Chondrocyte (in vitro differentiated cells): ENCODE data around the gene REEP6. TPM values are rescaled to one million over a fixed set of nuclear protein-coding genes. Genes with fewer than 3 reads are reported as not detected.

Experiments
- DNase-seq: peaks from one replicate; pipeline ENCODE4 v3.0.0; 2021; ENCODE audit warnings: mixed read lengths, low spot score
- H3K27ac Mint-ChIP-seq: one replicate; pipeline ENCODE4 v1.8.0; 2021; ENCODE audit warnings: mild to moderate bottlenecking, moderate library complexity, mixed read lengths; ENCODE audit not compliant: unreplicated experiment
- H3K27me3 Mint-ChIP-seq: 2 replicates; pipeline ENCODE4 v1.8.0; 2021; ENCODE audit warnings: low read depth, mixed read lengths
- H3K36me3 Mint-ChIP-seq: 2 replicates; pipeline ENCODE4 v1.8.0; 2021; ENCODE audit warnings: low read depth, mixed read lengths
- H3K4me1 Mint-ChIP-seq: 2 replicates; pipeline ENCODE4 v1.8.0; 2021; ENCODE audit warnings: low read depth, mild to moderate bottlenecking, mixed read lengths
- H3K4me3 Mint-ChIP-seq: one replicate; pipeline ENCODE4 v1.8.0; 2021; ENCODE audit warnings: mild to moderate bottlenecking, moderate library complexity, mixed read lengths; ENCODE audit not compliant: unreplicated experiment
- H3K9me3 Mint-ChIP-seq: 2 replicates; pipeline ENCODE4 v1.8.0; 2021; ENCODE audit warnings: low read depth, mixed read lengths
- CTCF ChIP-seq: fragments of 200-600 bp; sonication (generic); IDR thresholded peaks from 2 replicates; pipeline ENCODE4 v1.5.0; 2021; ENCODE audit warnings: antibody characterized with exemption, mild to moderate bottlenecking, moderate library complexity
- long read RNA-seq: library from polyadenylated mRNA; stranded (forward); transcript quantifications from one replicate; pipeline ENCODE4 v2.0.0, GENCODE V29; 2021
- total RNA-seq: library from RNA; stranded (reverse); gene quantifications from 3 replicates; pipeline ENCODE4 v1.2.1, GENCODE V29; 2021

REEP6 gene
- total RNA-seq: 2.7 to 3.9 TPM (median 2.8 TPM) in 3 replicates
- long read RNA-seq, transcript REEP6-201 (5 exons, 1,794 nt): major isoform, 5 of 5 reads
- long read RNA-seq, partial matches to known transcripts: 0 of 5 reads
- long read RNA-seq, other reads (novel, unspliced or antisense): 0 of 5 reads

GRCh38 chr19:1491114-1491848, at the start of gene REEP6:
TSS of gene REEP6 (plus strand) at chr19:1491181. CDS start at chr19:1491270, 89 bp downstream.
- no peaks in the 10 kb centered on the region for H3K36me3 Mint-ChIP-seq
- DNase-seq: no peak
- peak within 1 kb of the TSS; percentile 86 for H3K4me3 Mint-ChIP-seq
- H3K4me1 Mint-ChIP-seq: no peaks in the 10 kb centered on the region
- H3K9me3 Mint-ChIP-seq: no peaks in the 10 kb centered on the region
- peak; percentile 32 for TF ChIP-seq CTCF
- H3K27ac Mint-ChIP-seq: peak within 1 kb of the TSS; percentile 86
- peaks cover 4% of the 10 kb centered on the region for H3K27me3 Mint-ChIP-seq

GRCh38 chr19:1441677-1442438, 49.1 kb upstream of the REEP6 start:
- Mint-ChIP-seq H3K9me3 (no peaks in the 10 kb centered on the region), H3K4me3 (no peak overlapping the region), H3K36me3 (peaks cover 13% of the 10 kb centered on the region), H3K27ac (no peak overlapping the region), H3K4me1 (peaks cover 38% of the 10 kb centered on the region), H3K27me3 (no peaks in the 10 kb centered on the region)
- no peak for TF ChIP-seq CTCF
- DNase-seq: peak; percentile 88

- no peak for DNase-seq
- H3K4me1 Mint-ChIP-seq: peaks cover 28% of the 10 kb centered on the region
- H3K4me3 Mint-ChIP-seq: peak overlapping the region; percentile 62
- peak; percentile 96 for TF ChIP-seq CTCF
- no peaks in the 10 kb centered on the region for H3K9me3 Mint-ChIP-seq
- H3K36me3 Mint-ChIP-seq: peaks cover 12% of the 10 kb centered on the region
- H3K27ac Mint-ChIP-seq: no peak overlapping the region
- peaks cover 4% of the 10 kb centered on the region for H3K27me3 Mint-ChIP-seq
Measured at GRCh38 chr19:1445185-1445931, 45.6 kb upstream of the REEP6 start.

GRCh38 chr19:1445932-1446712, 44.9 kb upstream of the REEP6 start:
- no peak for DNase-seq
- Mint-ChIP-seq H3K27ac (no peak overlapping the region), H3K36me3 (peaks cover 9% of the 10 kb centered on the region), H3K27me3 (peaks cover 11% of the 10 kb centered on the region), H3K4me3 (no peak overlapping the region), H3K9me3 (no peaks in the 10 kb centered on the region), H3K4me1 (peaks cover 27% of the 10 kb centered on the region)
- no peak for TF ChIP-seq CTCF
